Epidermal melanocyte (primary cell): ENCODE data around the gene ZNF662.

Source experiments
- DNase-seq: peaks from one replicate; pipeline ENCODE4 v3.0.0; 2011; ENCODE audit warnings: low spot score; ENCODE audit not compliant: insufficient read length

Gene ZNF662

GRCh38 chr3:42886294-42886822, 19.6 kb upstream of the ZNF662 start:
- no peak for DNase-seq

DNA sequence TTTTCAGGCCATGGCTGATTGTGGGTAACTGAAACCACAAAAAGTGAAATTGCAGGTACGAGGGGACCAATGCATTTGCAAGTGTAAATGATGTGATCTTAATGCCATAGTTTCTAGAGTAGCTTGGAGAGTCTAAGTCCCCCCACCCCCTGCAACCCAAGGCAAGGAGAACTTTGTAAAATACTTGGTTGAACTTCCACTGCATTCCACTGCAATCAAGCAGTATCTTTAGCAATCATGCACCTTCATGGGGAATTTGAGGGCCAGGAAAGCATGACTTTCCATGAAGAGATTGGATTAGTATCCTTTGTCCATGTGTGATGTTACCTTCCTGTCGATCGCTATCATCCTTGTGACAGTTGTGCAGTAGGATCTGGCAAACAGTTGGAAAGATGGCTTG, 18.9 kb upstream of the ZNF662 start:
- no peak for DNase-seq

DNA sequence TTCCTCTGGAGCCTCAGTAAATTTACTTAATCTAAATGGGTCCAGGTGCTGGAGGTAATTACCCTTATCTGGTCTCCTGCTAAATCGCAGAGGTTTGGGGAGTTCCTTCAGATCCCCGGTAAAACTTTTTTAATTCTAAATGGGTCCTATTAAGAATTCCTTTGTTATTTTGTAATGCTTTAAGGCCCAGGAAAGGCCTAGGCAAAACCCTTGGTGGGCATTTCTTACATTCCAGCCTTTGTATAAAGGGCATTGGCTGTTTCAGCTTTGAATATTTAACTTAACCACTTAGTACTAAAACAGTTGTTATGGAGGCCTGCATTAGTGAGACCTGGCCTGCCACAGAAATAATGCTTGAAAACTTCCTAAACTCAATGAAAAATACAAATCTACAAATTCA, 14.9 kb upstream of the ZNF662 start:
- no peak for DNase-seq

DNA sequence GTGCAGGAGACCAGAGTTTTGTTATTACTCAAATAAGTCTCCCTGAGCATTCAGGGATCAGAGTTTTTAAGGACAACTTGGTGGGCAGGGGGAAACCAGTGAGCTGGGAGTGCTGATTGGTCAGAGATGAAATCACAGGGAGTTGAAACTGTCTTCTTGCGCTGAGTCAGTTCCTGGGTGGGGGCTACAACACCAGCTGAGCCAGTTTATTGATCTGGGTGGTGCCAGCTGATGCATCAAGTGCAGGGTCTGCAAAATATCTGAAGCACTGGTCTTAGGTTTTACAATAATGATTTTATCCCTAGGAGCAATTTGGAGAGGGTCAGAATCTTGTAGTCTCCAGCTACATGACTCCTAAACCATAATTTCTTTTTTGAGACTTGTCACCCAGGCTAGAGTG, 13.8 kb upstream of the ZNF662 start:
- DNase-seq = no peak

- no peak for DNase-seq
Measured at GRCh38 chr3:42892807-42893206, 13.1 kb upstream of the ZNF662 start.

DNA sequence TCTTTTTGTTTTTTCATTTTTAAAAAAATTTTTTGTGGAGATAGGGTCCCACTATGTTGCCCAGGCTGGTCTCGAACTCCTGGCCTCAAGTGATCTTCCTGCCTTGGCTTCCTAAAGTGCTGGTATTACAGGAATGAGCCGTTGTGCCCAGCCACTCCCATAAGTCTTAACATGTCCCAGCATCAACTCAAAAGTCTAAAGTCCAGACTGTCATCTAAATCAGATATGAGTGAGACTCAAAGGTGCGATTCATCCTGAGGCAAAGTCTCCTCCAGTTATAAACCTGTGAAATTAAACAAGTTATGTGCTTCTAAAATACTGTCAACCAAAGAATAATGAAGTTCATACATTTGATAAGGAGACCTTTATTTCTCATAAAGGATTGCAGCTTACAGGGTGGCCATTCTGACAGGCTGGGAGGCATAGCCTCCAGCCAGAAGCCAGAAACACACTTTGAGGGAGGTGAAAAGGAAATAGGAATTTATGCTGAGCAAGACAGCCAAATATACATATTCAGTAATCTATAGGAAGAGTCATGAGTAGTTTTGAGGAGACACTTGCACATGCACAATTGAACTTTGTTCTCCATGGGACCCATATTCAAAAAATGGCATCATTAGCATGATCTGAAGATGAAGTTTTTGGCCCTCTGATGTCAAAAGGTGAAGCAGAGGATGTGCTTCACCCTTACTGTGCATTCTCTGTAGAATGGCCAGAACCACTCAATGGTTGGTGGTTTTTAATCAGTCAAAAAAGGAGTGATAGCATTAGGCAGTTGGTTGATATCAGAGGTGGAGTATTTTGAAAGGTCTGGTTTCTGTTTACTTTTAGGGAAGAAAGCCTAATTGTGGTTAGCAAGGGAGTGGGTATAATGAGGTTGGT, 11.0 kb upstream of the ZNF662 start:
- no peak for DNase-seq

DNA sequence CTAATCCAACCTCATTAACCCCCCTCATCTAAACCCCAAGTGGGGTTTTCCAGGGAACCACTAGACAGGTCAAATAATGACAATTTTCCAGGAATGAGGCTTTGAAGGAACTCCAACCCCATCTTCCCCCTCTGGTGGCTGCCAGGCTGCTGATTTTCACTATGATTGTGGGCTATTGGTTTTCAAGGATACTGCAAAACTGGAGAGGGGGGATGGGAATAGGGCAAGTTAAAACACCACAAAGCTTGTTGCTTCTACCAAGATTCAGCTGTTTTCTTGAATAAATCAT, 10.4 kb upstream of the ZNF662 start:
- no peak for DNase-seq

DNA sequence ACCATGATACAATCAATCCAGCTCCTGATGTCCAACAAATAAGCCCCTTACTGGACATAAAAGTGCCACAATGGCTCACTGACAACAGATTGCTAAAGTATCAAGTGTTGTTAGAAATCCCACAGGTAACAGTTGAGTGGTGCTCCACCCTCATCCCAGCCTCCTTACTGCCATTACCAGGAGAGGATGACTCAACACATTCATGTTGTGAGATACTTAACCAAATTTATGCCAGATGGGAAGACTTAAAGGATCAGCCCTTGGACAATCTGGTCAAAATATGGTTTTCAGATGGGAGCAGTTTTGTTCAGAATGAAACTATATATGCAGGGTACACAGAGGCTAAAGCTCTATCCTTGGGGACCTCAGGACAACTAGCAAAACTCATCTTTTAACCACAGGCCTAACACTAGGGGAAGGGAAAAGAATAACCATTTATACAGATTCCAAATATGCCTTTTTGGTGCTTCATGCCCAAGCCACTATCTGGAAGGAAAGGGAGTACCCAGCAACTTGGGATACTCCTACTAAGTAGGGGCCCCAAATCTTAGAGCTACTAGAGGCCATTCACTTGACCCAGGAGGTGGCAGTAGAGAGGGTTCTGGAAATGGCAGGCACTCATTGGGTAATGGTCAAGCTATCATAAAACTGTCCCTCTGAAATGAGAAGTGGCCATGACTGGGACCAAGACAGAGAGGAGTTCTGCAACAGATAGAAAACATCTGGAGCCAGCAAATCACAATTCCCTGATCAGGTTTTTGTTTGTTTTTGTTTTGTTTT, 6.9 kb upstream of the ZNF662 start:
- no peak for DNase-seq

GRCh38 chr3:42900226-42901072, 5.5 kb upstream of the ZNF662 start:
- DNase-seq = no peak

GRCh38 chr3:42901073-42901415, 4.9 kb upstream of the ZNF662 start:
- no peak for DNase-seq

DNA sequence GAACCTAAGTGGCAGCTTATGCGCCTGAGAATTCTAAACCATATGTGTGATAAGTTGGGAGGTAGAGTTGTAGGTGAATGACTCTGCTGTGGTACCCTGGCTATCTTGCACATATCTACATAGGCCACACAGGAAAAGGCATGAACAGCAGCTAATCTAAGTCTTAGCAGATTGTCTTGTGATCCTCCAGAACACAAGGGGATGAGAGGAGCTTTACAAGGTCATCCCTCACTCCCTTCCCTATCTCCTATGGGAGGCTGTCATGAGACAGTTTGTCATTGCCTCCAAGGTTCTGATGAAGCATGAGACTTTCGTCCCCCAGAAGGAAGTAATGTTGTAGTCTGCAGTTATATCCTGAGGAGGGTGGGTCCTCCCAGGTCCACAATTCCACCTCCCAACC, 3.7 kb upstream of the ZNF662 start:
- DNase-seq = no peak

GRCh38 chr3:42904076-42904475, 1.9 kb upstream of the ZNF662 start:
- DNase-seq = no peak

GRCh38 chr3:42905740-42906069, 237 bp upstream of the ZNF662 start:
- DNase-seq = no peak

DNA sequence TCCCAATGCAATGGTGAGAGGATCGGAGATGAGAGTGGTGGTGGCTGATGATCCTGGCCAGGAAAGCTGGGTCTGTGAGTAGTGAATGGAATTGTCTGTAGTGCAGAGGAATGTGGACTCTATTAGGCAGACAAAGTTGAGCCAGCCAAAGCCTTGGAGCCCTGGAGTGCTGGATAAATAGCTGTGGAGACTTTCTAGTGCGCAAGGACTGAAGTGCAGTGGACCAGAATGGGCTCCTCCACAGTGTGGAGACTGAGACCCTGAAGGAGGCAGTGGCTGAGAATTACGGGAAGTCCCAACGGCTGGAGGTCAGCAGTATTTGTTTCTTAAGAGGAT, 874 bp downstream of the ZNF662 start:
- DNase-seq = no peak

DNA sequence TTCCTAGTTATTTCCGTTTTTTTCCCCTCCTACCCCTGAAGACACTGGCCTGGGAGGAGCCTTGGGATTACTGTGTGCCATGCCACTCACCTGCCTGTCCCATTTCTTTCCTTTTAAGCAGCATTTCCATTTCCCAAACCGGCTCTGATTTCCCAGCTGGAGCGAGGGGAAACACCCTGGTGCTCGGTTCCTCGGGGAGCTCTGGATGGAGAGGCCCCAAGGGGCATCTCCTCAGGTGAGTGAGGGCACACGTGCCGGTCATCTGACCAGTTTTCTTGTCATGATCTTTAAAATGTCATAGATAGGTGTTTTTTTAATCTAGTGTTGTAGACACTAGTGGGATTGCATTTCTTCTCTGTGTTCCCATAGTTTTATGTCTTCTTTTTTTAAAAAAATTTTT, 2.7 kb downstream of the ZNF662 start:
- no peak for DNase-seq

GRCh38 chr3:42911551-42911950, 5.6 kb downstream of the ZNF662 start:
- DNase-seq = no peak

DNA sequence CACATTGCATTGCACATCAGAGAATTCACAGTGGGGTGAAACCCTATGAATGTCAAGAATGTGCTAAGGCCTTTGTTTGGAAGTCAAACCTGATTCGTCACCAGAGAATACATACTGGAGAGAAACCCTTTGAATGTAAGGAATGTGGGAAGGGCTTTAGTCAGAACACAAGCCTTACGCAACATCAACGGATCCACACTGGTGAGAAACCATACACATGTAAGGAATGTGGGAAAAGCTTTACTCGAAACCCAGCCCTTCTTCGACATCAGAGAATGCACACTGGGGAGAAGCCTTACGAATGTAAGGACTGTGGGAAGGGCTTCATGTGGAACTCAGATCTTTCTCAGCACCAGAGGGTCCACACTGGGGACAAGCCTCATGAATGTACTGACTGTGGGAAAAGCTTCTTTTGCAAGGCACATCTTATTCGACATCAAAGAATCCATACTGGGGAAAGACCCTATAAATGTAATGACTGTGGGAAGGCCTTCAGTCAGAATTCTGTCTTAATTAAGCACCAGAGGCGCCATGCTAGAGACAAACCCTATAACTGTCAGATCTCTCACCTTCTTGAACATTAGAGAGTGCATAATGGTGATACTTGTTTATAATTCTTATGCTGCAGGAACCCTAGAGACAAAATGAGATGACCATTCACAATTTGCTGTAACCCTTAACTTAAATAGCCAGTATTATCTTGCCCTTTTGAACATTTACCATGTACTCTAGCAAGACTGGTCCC, 9.0 kb downstream of the ZNF662 start:
- no peak for DNase-seq

DNA sequence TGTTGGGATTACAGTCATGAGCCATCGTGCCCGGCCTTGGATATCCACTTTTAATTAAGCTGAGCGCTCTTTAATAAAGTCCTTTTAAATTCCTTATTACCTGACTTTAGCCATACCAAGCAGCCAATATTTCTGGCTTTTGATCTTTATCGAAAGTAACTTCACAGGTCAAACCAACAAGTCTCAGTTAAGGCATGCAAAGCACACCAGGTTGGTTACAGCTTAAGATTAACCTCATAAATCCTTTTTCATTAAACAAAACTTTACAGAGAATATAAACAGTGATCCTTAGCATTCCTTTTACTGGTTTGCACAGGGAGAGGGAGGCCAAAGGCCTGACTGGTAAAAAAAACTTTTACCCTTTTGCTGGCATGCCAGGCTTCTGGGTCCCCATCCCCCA, 17.7 kb downstream of the ZNF662 start:
- no peak for DNase-seq

DNA sequence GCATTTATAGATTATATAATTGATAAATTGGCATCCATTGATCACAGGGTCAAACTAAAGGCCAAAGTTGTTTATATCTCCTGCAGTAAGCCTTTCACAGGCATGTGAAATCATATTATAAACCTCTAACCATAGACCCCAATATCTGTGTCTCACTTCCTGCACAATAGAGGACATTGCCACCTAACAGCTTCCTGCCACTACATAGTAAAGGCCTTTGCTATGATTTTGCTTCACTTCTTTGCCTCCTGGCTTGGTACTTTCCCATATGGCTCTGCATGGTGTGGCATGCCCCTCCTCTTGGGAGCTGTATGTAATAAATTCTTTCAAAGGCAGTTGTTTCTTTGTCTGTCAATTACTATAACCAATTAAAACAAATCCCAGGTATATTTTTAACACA, 20.4 kb downstream of the ZNF662 start:
- DNase-seq = no peak

- DNase-seq = no peak
Measured at GRCh38 chr3:42934111-42934510, 28.2 kb downstream of the ZNF662 start.

DNA sequence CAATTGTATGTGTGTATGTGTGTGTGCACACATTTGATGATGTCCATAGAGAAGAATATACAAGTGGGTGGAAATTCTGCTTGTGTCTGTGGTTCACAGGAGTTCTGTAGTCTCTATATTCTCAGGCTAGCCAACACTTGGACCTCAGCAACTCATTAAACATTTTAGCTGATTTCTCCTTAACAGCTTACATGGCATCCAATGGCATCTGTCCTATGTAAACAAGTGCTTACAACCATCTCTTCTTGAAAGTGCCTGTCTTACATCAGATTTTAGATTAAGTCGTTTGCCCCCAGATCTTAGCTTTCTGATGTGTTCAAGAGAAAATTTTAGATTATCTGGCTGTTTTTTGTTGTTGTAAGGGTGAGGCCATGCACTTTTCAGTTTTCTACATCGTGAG, 29.0 kb downstream of the ZNF662 start:
- DNase-seq = no peak

- DNase-seq = no peak
Measured at GRCh38 chr3:42935472-42935871, 29.5 kb downstream of the ZNF662 start.
